SK-N-SH (cell line): Measurements from ENCODE around the gene BDNF. TPM values are rescaled to one million over a fixed set of nuclear protein-coding genes. Genes with fewer than 3 reads are reported as not detected.

Experiments used
- CTCF ChIA-PET: fragments of 300-600, 350-600 bp; formaldehyde crosslinking; extraction: SDS; loops from one replicate; lab custom pipeline; 2021; lab: Yijun Ruan, JAX
- POLR2A ChIA-PET: fragments of 350-600 bp; sonication (Branson Sonifier 250); formaldehyde crosslinking; extraction: SDS; loops from one replicate; lab custom pipeline; 2020; ENCODE audit warnings: antibody characterized with exemption, inconsistent platforms; lab: Yijun Ruan, JAX
- DNase-seq: peaks from one replicate; pipeline ENCODE4 v3.0.0; 2012
- H2AFZ ChIP-seq: fragments of 200-600 bp; sonication (generic); 2 replicates; pipeline ENCODE4 v1.8.1; 2016; ENCODE audit warnings: antibody characterized with exemption, mild to moderate bottlenecking, low read depth
- H3F3A ChIP-seq: fragments of 200-600 bp; sonication (generic); replicated peaks from 2 replicates; pipeline ENCODE3; 2016; ENCODE audit warnings: antibody characterized with exemption, mild to moderate bottlenecking; ENCODE audit not compliant: insufficient read depth
- H3K27ac ChIP-seq, 2 experiments: fragments of 200-500 bp in 1 of 2; fragments of 200-600 bp in 1 of 2; sonication (Bioruptor generic) in 1 of 2; sonication (generic), shearing (Covaris generic) in 1 of 2; 2 replicates each; pipeline versions ENCODE4 v1.5.1 to v1.6.1; 2014 to 2016; ENCODE audit warnings: low read depth in 2 of 2, inconsistent platforms in 1 of 2, low read length in 1 of 2, mild to moderate bottlenecking in 1 of 2, mixed read lengths in 1 of 2
- H3K27me3 ChIP-seq: fragments of 200-600 bp; sonication (generic), shearing (Covaris generic); 2 replicates; pipeline ENCODE4 v1.6.1; 2016; ENCODE audit warnings: mixed run types; ENCODE audit not compliant: insufficient read depth
- H3K36me3 ChIP-seq, 2 experiments: fragments of 200-500 bp in 1 of 2; fragments of 200-600 bp in 1 of 2; sonication (Bioruptor generic) in 1 of 2; sonication (generic) in 1 of 2; replicated peaks in 1 of 2; 2 replicates each; pipeline versions ENCODE3 to v1.5.1; 2014 to 2016; ENCODE audit warnings: low read length in 1 of 2, mild to moderate bottlenecking in 1 of 2; ENCODE audit not compliant: insufficient read depth in 2 of 2, control insufficient read depth in 1 of 2
- H3K4me1 ChIP-seq, 2 experiments: fragments of 200-500 bp in 1 of 2; fragments of 200-600 bp in 1 of 2; sonication (Bioruptor generic) in 1 of 2; sonication (generic), shearing (Covaris generic) in 1 of 2; 2 replicates each; pipeline versions ENCODE4 v1.5.1 to v1.6.1; 2014 to 2016; ENCODE audit warnings: low read depth in 1 of 2, low read length in 1 of 2, mixed run types in 1 of 2; ENCODE audit not compliant: insufficient read depth in 2 of 2, control insufficient read depth in 1 of 2
- H3K4me2 ChIP-seq: fragments of 200-600 bp; sonication (generic), shearing (Covaris generic); 2 replicates; pipeline ENCODE4 v1.6.1; 2017; ENCODE audit warnings: mixed run types
- H3K4me3 ChIP-seq, 2 experiments: fragments of 200-500 bp in 1 of 2; fragments of 200-600 bp in 1 of 2; sonication (Bioruptor generic) in 1 of 2; sonication (generic), shearing (Covaris generic) in 1 of 2; 2 replicates each; pipeline versions ENCODE4 v1.5.1 to v1.8.1; 2014 to 2016; ENCODE audit warnings: low read depth in 2 of 2, inconsistent platforms in 1 of 2, low read length in 1 of 2, mild to moderate bottlenecking in 1 of 2, mixed read lengths in 1 of 2, moderate library complexity in 1 of 2
- H3K79me2 ChIP-seq: fragments of 200-600 bp; sonication (generic); 2 replicates; pipeline ENCODE4 v1.8.1; 2017; ENCODE audit warnings: mild to moderate bottlenecking; ENCODE audit not compliant: insufficient read depth
- H3K9ac ChIP-seq: fragments of 200-600 bp; sonication (generic); 2 replicates; pipeline ENCODE4 v1.6.1; 2017; ENCODE audit warnings: mixed run types
- H3K9me2 ChIP-seq: fragments of 200-600 bp; sonication (generic); 2 replicates; pipeline ENCODE4 v1.6.1; 2017; ENCODE audit warnings: mixed run types
- H3K9me3 ChIP-seq: fragments of 200-600 bp; sonication (generic); 2 replicates; pipeline ENCODE4 v1.6.1; 2017; ENCODE audit warnings: mixed run types, mild to moderate bottlenecking, moderate library complexity
- H4K20me1 ChIP-seq: fragments of 200-600 bp; sonication (generic); 2 replicates; pipeline ENCODE4 v1.6.1; 2017; ENCODE audit warnings: mild to moderate bottlenecking, mixed run types; ENCODE audit not compliant: insufficient read depth
- EP300 ChIP-seq, 2 experiments: IDR thresholded peaks; 2 replicates each; pipeline versions ENCODE4 v1.4.0 to v1.6.1; 2012; ENCODE audit warnings: borderline replicate concordance in 1 of 2, low read depth in 1 of 2, low read length in 1 of 2
- FOSL2 ChIP-seq: IDR thresholded peaks from 2 replicates; pipeline ENCODE4 v1.4.0; 2012; ENCODE audit warnings: low read depth, mild to moderate bottlenecking, moderate library complexity, borderline replicate concordance
- FOXJ3 ChIP-seq: sonication (generic); formaldehyde crosslinking; IDR thresholded peaks from 2 replicates; pipeline ENCODE4 v1.5.1; 2020; ENCODE audit warnings: mild to moderate bottlenecking, missing genetic modification reagents
- JUND ChIP-seq: IDR thresholded peaks from 2 replicates; pipeline ENCODE4 v1.4.0; 2012
- MXI1 ChIP-seq: IDR thresholded peaks from 2 replicates; pipeline ENCODE4 v1.6.1; 2012; ENCODE audit warnings: mild to moderate bottlenecking, low read depth, low read length, improper control_type of control experiment
- NRF1 ChIP-seq: IDR thresholded peaks from 2 replicates; pipeline ENCODE4 v1.6.1; 2012; ENCODE audit warnings: low read depth, mild to moderate bottlenecking, low read length
- POLR2AphosphoS5 ChIP-seq: IDR thresholded peaks from 2 replicates; pipeline ENCODE4 v1.6.1; 2012; ENCODE audit warnings: low read depth, low read length
- RFX5 ChIP-seq: IDR thresholded peaks from 2 replicates; pipeline ENCODE4 v1.6.1; 2012; ENCODE audit warnings: mild to moderate bottlenecking, improper control_type of control experiment, low read length
- SIN3A ChIP-seq: IDR thresholded peaks from 2 replicates; pipeline ENCODE4 v1.6.1; 2012; ENCODE audit warnings: low read depth, mild to moderate bottlenecking, low read length, moderate library complexity, borderline replicate concordance
- TEAD4 ChIP-seq: IDR thresholded peaks from 2 replicates; pipeline ENCODE4 v1.4.0; 2012; ENCODE audit warnings: mild to moderate bottlenecking, borderline replicate concordance; ENCODE audit not compliant: insufficient read depth
- YY1 ChIP-seq: IDR thresholded peaks from 2 replicates; pipeline ENCODE4 v1.4.0; 2012; ENCODE audit warnings: low read depth, mild to moderate bottlenecking
- polyA plus RNA-seq, 3 experiments: library from polyadenylated mRNA; depleted of rRNA; stranded (reverse); fragments of >200 nt; gene quantifications; 2 replicates each; pipeline ENCODE4 v1.2.3, GENCODE V29; 2012
- TF ChIP-seq, protein P1 (sequence below): IDR thresholded peaks from 2 replicates; pipeline ENCODE4 v1.6.1; 2012; ENCODE audit warnings: mild to moderate bottlenecking, low read depth, low read length, moderate library complexity
- TF ChIP-seq, protein P2 (sequence below): IDR thresholded peaks from 2 replicates; pipeline ENCODE4 v1.4.0; 2012; ENCODE audit warnings: low read depth, borderline replicate concordance
- TF ChIP-seq, protein P3 (sequence below): IDR thresholded peaks from 2 replicates; pipeline ENCODE4 v1.4.0; 2012; ENCODE audit warnings: low read depth, borderline replicate concordance
- TF ChIP-seq, protein P4 (sequence below): fragments of 150-350 bp; IDR thresholded peaks from 2 replicates; pipeline ENCODE4 v1.6.1; 2016; ENCODE audit warnings: mild to moderate bottlenecking, low read depth, low read length

BDNF gene
- polyA plus RNA-seq, 1 of the 3 experiments (the other 2 are of a cell fraction): 21.3 TPM

DNA sequence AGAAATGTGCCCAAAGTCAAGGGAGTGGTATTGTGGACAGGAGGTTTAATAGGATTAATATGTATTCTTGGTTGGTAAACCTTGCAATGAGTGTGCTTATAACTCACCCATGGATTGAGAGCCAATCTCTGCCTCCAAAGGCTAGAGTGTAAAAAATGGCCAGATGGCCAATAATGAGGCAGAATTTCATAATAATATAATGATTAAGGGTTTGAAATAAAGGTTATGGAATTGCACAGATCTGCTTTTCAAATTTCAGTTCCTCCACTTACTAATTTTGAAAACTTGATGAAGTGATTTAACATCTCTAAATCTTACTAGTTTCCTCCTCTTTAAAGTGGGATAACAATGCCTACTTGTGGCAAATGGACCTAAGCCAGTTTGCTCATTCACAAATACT lies 94.8 kb downstream of the BDNF start:
- Histone ChIP-seq H3K4me3 (no peak overlapping the region), H3K9ac (no peak overlapping the region), H3K27ac (no peak overlapping the region), H3K79me2 (no peaks in the 10 kb centered on the region), H3K4me2 (no peak overlapping the region), H3F3A (no peaks in the 10 kb centered on the region), H3K4me1 (no peaks in the 10 kb centered on the region; a peak in 1 of 4 replicates), H3K9me3 (no peaks in the 10 kb centered on the region), H3K9me2 (no peaks in the 10 kb centered on the region), H4K20me1 (no peaks in the 10 kb centered on the region), H3K27me3 (no peaks in the 10 kb centered on the region), H2AFZ (no peak overlapping the region), H3K36me3 (no peaks in the 10 kb centered on the region)
- no peak for DNase-seq
- CTCF ChIA-PET: no interaction called here
- TF ChIP-seq MXI1: no peak
- no peak for TF ChIP-seq POLR2AphosphoS5
- TF ChIP-seq SIN3A: no peak
- no peak for TF ChIP-seq NRF1
- TF ChIP-seq FOSL2: no peak
- TF ChIP-seq, protein P1, sequence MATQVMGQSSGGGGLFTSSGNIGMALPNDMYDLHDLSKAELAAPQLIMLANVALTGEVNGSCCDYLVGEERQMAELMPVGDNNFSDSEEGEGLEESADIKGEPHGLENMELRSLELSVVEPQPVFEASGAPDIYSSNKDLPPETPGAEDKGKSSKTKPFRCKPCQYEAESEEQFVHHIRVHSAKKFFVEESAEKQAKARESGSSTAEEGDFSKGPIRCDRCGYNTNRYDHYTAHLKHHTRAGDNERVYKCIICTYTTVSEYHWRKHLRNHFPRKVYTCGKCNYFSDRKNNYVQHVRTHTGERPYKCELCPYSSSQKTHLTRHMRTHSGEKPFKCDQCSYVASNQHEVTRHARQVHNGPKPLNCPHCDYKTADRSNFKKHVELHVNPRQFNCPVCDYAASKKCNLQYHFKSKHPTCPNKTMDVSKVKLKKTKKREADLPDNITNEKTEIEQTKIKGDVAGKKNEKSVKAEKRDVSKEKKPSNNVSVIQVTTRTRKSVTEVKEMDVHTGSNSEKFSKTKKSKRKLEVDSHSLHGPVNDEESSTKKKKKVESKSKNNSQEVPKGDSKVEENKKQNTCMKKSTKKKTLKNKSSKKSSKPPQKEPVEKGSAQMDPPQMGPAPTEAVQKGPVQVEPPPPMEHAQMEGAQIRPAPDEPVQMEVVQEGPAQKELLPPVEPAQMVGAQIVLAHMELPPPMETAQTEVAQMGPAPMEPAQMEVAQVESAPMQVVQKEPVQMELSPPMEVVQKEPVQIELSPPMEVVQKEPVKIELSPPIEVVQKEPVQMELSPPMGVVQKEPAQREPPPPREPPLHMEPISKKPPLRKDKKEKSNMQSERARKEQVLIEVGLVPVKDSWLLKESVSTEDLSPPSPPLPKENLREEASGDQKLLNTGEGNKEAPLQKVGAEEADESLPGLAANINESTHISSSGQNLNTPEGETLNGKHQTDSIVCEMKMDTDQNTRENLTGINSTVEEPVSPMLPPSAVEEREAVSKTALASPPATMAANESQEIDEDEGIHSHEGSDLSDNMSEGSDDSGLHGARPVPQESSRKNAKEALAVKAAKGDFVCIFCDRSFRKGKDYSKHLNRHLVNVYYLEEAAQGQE: no peak
- TF ChIP-seq EP300 (IDR thresholded peaks at IDR 0.05; ENCODE audit: borderline replicate concordance in 1 of 2, low read depth in 1 of 2, low read length in 1 of 2): no peak
- TF ChIP-seq YY1: no peak
- TF ChIP-seq, protein P2, sequence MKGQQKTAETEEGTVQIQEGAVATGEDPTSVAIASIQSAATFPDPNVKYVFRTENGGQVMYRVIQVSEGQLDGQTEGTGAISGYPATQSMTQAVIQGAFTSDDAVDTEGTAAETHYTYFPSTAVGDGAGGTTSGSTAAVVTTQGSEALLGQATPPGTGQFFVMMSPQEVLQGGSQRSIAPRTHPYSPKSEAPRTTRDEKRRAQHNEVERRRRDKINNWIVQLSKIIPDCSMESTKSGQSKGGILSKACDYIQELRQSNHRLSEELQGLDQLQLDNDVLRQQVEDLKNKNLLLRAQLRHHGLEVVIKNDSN: no peak
- TF ChIP-seq TEAD4: no peak
- no peak for TF ChIP-seq FOXJ3 (CRISPR knock-in tag)
- TF ChIP-seq, protein P3, sequence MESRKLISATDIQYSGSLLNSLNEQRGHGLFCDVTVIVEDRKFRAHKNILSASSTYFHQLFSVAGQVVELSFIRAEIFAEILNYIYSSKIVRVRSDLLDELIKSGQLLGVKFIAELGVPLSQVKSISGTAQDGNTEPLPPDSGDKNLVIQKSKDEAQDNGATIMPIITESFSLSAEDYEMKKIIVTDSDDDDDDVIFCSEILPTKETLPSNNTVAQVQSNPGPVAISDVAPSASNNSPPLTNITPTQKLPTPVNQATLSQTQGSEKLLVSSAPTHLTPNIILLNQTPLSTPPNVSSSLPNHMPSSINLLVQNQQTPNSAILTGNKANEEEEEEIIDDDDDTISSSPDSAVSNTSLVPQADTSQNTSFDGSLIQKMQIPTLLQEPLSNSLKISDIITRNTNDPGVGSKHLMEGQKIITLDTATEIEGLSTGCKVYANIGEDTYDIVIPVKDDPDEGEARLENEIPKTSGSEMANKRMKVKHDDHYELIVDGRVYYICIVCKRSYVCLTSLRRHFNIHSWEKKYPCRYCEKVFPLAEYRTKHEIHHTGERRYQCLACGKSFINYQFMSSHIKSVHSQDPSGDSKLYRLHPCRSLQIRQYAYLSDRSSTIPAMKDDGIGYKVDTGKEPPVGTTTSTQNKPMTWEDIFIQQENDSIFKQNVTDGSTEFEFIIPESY: no peak
- no peak for TF ChIP-seq JUND
- no peak for TF ChIP-seq RFX5
- TF ChIP-seq, protein P4, sequence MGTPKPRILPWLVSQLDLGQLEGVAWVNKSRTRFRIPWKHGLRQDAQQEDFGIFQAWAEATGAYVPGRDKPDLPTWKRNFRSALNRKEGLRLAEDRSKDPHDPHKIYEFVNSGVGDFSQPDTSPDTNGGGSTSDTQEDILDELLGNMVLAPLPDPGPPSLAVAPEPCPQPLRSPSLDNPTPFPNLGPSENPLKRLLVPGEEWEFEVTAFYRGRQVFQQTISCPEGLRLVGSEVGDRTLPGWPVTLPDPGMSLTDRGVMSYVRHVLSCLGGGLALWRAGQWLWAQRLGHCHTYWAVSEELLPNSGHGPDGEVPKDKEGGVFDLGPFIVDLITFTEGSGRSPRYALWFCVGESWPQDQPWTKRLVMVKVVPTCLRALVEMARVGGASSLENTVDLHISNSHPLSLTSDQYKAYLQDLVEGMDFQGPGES: no peak
- POLR2A ChIA-PET: no interaction called here

Other genes starting within 250 kb of the BDNF start
- gene LGR4, start 227.7 kb downstream of the BDNF start, polyA plus RNA-seq (2012; rRNA removed): 2.6 and 4.6 TPM in 2 replicates
- gene LIN7C, start 193.7 kb downstream of the BDNF start, polyA plus RNA-seq (2012; rRNA removed): 7.3 and 11.0 TPM in 2 replicates